Measurements from ENCODE around the gene PRR5. TPM values are rescaled to one million over a fixed set of nuclear protein-coding genes. Genes with fewer than 3 reads are reported as not detected.

PRR5 gene
- total and polyA plus RNA-seq, 2 of the 13 experiments (the other 11 are each of a cell fraction or from before 2014, with no cell fraction given) = 11.6 to 27.5 TPM

DNA sequence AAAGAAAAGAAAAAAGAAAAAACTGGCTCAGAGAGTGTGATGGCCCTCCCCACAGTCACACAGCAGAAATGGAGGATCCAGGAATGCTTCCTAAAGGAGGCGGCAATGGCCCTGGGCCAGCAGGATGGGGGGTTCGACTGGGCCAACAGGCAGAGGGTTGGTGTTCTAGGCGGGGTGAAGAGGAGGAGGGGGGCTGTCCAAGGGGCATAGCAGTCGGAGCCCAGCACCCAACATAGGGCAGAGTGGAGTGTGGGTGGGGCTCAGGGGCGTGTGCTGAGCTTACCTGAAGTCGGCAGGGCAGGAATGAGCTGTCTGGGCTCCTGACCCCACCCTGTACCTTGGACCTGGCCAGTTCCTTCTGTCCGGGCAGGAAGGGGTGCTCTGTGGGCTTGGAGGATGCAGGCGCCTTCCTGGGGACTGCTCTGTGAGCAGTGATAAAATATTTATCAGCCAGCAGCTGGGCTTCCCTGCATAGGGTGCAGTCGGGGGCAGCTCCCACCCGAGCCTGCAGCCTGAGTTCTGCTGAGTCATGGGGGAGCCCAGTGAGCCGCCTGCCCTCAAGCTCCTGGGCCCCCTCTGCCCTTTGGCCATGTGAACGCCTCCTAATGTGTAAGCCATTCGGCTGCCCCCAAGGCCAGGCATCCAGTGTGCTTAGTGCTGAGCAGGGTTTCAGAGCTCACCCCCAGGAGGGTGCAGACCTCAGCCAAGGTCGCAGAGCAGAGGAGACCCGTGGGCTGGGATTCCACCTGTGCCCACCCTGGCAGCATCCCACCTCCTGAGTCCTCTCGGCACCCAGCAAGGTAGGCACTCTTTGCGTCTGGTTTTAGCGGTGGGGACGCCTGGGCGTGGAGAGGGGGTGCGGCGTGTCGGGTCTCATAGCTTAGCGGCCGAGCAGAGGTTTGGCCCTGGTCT, 25.3 kb upstream of the PRR5 start (continued):
- TF ChIP-seq PRDM15 (CRISPR knock-in tag; IDR thresholded peaks at IDR 0.05) = peak; percentile 50; the same call in 1 of the 2 replicates
- TF ChIP-seq, protein P1, sequence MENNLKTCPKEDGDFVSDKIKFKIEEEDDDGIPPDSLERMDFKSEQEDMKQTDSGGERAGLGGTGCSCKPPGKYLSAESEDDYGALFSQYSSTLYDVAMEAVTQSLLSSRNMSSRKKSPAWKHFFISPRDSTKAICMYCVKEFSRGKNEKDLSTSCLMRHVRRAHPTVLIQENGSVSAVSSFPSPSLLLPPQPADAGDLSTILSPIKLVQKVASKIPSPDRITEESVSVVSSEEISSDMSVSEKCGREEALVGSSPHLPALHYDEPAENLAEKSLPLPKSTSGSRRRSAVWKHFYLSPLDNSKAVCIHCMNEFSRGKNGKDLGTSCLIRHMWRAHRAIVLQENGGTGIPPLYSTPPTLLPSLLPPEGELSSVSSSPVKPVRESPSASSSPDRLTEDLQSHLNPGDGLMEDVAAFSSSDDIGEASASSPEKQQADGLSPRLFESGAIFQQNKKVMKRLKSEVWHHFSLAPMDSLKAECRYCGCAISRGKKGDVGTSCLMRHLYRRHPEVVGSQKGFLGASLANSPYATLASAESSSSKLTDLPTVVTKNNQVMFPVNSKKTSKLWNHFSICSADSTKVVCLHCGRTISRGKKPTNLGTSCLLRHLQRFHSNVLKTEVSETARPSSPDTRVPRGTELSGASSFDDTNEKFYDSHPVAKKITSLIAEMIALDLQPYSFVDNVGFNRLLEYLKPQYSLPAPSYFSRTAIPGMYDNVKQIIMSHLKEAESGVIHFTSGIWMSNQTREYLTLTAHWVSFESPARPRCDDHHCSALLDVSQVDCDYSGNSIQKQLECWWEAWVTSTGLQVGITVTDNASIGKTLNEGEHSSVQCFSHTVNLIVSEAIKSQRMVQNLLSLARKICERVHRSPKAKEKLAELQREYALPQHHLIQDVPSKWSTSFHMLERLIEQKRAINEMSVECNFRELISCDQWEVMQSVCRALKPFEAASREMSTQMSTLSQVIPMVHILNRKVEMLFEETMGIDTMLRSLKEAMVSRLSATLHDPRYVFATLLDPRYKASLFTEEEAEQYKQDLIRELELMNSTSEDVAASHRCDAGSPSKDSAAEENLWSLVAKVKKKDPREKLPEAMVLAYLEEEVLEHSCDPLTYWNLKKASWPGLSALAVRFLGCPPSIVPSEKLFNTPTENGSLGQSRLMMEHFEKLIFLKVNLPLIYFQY (CRISPR knock-in tag; IDR thresholded peaks at IDR 0.05; ENCODE audit: borderline replicate concordance) = peak; percentile 78; the same call in 1 of the 2 replicates
- TF ChIP-seq, protein P2, sequence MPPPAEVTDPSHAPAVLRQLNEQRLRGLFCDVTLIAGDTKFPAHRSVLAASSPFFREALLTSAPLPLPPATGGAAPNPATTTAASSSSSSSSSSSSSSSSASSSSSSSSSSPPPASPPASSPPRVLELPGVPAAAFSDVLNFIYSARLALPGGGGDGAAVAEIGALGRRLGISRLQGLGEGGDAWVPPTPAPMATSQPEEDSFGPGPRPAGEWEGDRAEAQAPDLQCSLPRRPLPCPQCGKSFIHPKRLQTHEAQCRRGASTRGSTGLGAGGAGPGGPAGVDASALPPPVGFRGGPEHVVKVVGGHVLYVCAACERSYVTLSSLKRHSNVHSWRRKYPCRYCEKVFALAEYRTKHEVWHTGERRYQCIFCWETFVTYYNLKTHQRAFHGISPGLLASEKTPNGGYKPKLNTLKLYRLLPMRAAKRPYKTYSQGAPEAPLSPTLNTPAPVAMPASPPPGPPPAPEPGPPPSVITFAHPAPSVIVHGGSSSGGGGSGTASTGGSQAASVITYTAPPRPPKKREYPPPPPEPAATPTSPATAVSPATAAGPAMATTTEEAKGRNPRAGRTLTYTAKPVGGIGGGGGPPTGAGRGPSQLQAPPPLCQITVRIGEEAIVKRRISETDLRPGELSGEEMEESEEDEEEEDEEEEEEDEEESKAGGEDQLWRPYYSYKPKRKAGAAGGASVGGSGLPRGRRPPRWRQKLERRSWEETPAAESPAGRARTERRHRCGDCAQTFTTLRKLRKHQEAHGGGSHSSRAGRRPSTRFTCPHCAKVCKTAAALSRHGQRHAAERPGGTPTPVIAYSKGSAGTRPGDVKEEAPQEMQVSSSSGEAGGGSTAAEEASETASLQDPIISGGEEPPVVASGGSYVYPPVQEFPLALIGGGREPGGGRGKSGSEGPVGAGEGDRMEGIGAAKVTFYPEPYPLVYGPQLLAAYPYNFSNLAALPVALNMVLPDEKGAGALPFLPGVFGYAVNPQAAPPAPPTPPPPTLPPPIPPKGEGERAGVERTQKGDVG (CRISPR knock-in tag; IDR thresholded peaks at IDR 0.05; ENCODE audit: borderline replicate concordance) = no peak
- TF ChIP-seq ZNF264 (CRISPR knock-in tag; IDR thresholded peaks at IDR 0.05) = peak; percentile 89
- TF ChIP-seq ZNF768 (CRISPR knock-in tag; IDR thresholded peaks at IDR 0.05) = peak; percentile 95
- peak; percentile 69; the same call in 1 of the 2 replicates for TF ChIP-seq SP4 (CRISPR knock-in tag; IDR thresholded peaks at IDR 0.05)
- TF ChIP-seq ZNF644 (CRISPR knock-in tag; IDR thresholded peaks at IDR 0.05; ENCODE audit: low read depth) = peak; percentile 23; the same call in 1 of the 2 replicates
- peak; percentile 34; the same call in 1 of the 2 replicates for TF ChIP-seq THAP11 (CRISPR knock-in tag; IDR thresholded peaks at IDR 0.05)
- TF ChIP-seq, protein P3, sequence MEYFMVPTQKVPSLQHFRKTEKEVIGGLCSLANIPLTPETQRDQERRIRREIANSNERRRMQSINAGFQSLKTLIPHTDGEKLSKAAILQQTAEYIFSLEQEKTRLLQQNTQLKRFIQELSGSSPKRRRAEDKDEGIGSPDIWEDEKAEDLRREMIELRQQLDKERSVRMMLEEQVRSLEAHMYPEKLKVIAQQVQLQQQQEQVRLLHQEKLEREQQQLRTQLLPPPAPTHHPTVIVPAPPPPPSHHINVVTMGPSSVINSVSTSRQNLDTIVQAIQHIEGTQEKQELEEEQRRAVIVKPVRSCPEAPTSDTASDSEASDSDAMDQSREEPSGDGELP (IDR thresholded peaks at IDR 0.05; ENCODE audit: borderline replicate concordance, low read depth) = peak; percentile 55; the same call in 1 of the 2 replicates
- TF ChIP-seq ZBTB7A (CRISPR knock-in tag; IDR thresholded peaks at IDR 0.05) = peak; percentile 86; the same call in 1 of the 2 replicates
- TF ChIP-seq ZNF619 (CRISPR knock-in tag; IDR thresholded peaks at IDR 0.05) = 0 out of 2 replicates have a peak, but pooled peaks have one; percentile 35
- TF ChIP-seq TCF12 (IDR thresholded peaks at IDR 0.05) = no peak
- TF ChIP-seq TCF12 (CRISPR knock-in tag; IDR thresholded peaks at IDR 0.05) = no peak
- no peak for TF ChIP-seq STAT5B (CRISPR knock-in tag; IDR thresholded peaks at IDR 0.05)
- TF ChIP-seq, protein P4, sequence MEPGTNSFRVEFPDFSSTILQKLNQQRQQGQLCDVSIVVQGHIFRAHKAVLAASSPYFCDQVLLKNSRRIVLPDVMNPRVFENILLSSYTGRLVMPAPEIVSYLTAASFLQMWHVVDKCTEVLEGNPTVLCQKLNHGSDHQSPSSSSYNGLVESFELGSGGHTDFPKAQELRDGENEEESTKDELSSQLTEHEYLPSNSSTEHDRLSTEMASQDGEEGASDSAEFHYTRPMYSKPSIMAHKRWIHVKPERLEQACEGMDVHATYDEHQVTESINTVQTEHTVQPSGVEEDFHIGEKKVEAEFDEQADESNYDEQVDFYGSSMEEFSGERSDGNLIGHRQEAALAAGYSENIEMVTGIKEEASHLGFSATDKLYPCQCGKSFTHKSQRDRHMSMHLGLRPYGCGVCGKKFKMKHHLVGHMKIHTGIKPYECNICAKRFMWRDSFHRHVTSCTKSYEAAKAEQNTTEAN (CRISPR knock-in tag; conservative IDR thresholded peaks at IDR 0.05) = peak; percentile 70; the same call in 1 of the 2 replicates
